ENCODE measurements around the gene KRTAP20-2. TPM values are rescaled to one million over a fixed set of nuclear protein-coding genes. Genes with fewer than 3 reads are reported as not detected.

KRTAP20-2 gene
- not detected in 2 replicates for total RNA-seq

DNA sequence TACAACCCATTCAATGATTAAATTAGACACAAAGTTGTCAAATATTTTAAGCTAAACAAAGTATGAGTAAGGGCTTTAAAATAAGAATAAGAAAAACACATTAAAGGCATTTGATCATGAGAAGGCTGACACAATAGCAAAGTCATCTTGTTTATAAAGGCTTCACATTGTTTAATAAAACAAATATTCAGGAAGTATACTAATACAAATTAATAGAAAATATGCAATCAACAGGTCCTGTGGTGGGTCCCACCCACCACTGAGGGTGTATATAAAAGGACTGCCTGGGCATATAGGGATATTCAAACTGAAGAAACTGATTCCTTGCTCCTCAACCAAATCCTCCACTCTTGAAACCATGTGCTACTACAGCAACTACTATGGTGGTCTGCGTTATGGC is at the start of gene KRTAP20-2:
Gene KRTAP20-2, plus strand, starts transcription at position 301 of the 400 bp plus-strand sequence. Its CDS starts 58 bp downstream, at position 359.
- no peaks in the 10 kb centered on the region for H3K4me1 Mint-ChIP-seq
- no peaks in the 10 kb centered on the region for H3K36me3 Mint-ChIP-seq (ENCODE audit: low read depth)
- H3K27me3 Mint-ChIP-seq = no peaks in the 10 kb centered on the region
- no peak within 1 kb of the TSS for H3K27ac Mint-ChIP-seq
- no peak for DNase-seq
- intact Hi-C loops (cut with micrococcal nuclease) = no loop called here
- ATAC-seq (ENCODE audit: low read depth) = no peak
- ChIA-PET CTCF (no interaction called here), POLR2A (no interaction called here)
- H3K9me3 Mint-ChIP-seq = peaks cover 3% of the 10 kb centered on the region
- TF ChIP-seq, protein P1, sequence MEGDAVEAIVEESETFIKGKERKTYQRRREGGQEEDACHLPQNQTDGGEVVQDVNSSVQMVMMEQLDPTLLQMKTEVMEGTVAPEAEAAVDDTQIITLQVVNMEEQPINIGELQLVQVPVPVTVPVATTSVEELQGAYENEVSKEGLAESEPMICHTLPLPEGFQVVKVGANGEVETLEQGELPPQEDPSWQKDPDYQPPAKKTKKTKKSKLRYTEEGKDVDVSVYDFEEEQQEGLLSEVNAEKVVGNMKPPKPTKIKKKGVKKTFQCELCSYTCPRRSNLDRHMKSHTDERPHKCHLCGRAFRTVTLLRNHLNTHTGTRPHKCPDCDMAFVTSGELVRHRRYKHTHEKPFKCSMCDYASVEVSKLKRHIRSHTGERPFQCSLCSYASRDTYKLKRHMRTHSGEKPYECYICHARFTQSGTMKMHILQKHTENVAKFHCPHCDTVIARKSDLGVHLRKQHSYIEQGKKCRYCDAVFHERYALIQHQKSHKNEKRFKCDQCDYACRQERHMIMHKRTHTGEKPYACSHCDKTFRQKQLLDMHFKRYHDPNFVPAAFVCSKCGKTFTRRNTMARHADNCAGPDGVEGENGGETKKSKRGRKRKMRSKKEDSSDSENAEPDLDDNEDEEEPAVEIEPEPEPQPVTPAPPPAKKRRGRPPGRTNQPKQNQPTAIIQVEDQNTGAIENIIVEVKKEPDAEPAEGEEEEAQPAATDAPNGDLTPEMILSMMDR (IDR thresholded peaks at IDR 0.05) = no peak
- no peak within 1 kb of the TSS for H3K4me3 Mint-ChIP-seq

DNA sequence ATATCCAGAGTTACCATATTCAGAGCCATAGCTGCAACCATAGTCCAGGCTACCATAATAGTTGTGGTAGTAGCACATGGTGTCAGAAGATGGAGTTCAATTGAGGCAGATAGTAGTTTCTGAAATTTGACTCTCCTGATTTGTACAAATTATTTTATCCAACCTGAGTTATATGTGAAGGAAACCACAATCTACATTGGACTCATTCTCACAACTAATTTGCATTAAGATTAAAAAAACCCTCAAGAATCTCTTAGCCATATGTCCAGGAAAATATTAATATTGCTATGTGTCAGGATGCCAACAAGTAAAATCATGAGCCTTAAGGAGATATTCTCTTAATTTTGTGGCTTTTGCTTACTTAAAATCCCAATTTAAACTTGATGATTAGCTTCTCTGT is 44.7 kb upstream of the KRTAP20-2 start, which contains the start of gene KRTAP22-2:
Gene KRTAP22-2, minus strand, starts transcription at position 101 of the 400 bp plus-strand sequence.
- H3K4me3 Mint-ChIP-seq = no peak within 1 kb of the TSS
- H3K36me3 Mint-ChIP-seq (ENCODE audit: low read depth) = no peaks in the 10 kb centered on the region
- TF ChIP-seq, protein P1 (IDR thresholded peaks at IDR 0.05) = no peak
- H3K4me1 Mint-ChIP-seq = no peaks in the 10 kb centered on the region
- intact Hi-C loops (cut with micrococcal nuclease) = no loop called here
- H3K27ac Mint-ChIP-seq = no peak within 1 kb of the TSS
- DNase-seq (no peak), ATAC-seq (ENCODE audit: low read depth) (no peak)
- ChIA-PET POLR2A (no interaction called here), CTCF (no interaction called here)
- H3K9me3 Mint-ChIP-seq = peaks cover 5% of the 10 kb centered on the region
- no peaks in the 10 kb centered on the region for H3K27me3 Mint-ChIP-seq

DNA sequence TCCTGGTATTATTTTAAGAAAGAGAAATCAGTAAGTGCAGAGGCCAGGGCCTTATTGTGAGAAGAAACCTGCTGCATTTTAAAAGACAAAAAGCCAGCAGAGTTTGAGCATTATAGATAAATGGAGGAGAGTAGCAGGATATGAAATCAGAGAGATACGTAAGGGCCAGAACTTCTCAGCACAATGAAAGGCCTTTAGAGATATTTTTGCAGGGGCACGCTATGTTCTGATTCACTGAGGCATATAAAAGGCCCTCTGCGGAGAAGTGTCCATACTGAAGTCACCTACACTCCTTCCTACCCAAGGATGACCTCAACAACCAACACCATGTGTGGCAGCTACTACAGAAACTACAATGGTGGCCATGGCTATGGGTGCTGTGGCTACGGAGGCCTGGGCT is 42.9 kb upstream of the KRTAP20-2 start, which contains the start of gene KRTAP6-3:
Gene KRTAP6-3, plus strand, starts transcription at position 301 of the 400 bp plus-strand sequence. Its CDS starts 6 bp downstream, at position 307.
- Mint-ChIP-seq H3K27ac (no peak within 1 kb of the TSS), H3K4me1 (no peaks in the 10 kb centered on the region), H3K27me3 (no peaks in the 10 kb centered on the region), H3K4me3 (no peak within 1 kb of the TSS), H3K36me3 (ENCODE audit: low read depth) (no peaks in the 10 kb centered on the region), H3K9me3 (peaks cover 3% of the 10 kb centered on the region)
- TF ChIP-seq, protein P1 (IDR thresholded peaks at IDR 0.05) = no peak
- ChIA-PET CTCF (no interaction called here), POLR2A (no interaction called here)
- DNase-seq = no peak
- no peak for ATAC-seq (ENCODE audit: low read depth)
- intact Hi-C loops (cut with micrococcal nuclease) = no loop called here

DNA sequence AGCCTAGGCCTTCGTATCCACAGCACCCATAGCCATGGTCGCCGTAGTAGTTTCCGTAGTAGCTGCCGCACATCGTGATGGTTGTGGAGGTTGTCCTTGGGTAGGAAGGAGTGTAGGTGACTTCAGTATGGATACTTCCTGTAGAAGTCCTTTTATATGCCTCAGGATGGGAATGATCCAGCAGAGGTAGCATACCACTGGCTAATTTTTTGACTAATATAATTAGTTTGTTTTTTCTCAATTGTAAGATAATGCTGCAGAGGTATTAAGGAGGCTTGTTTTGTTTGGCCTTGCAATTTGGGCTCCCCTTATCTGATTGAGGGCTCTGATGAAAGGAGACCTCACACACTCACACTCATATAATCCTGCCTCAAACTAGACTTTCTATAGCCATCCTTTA is 36.2 kb upstream of the KRTAP20-2 start, which contains the start of gene KRTAP6-2:
Gene KRTAP6-2, minus strand, starts transcription at position 101 of the 400 bp plus-strand sequence. Its CDS starts 28 bp downstream, at position 73.
- Mint-ChIP-seq H3K4me3 (no peak within 1 kb of the TSS), H3K9me3 (no peaks in the 10 kb centered on the region), H3K36me3 (ENCODE audit: low read depth) (no peaks in the 10 kb centered on the region), H3K4me1 (no peaks in the 10 kb centered on the region), H3K27ac (no peak within 1 kb of the TSS), H3K27me3 (no peaks in the 10 kb centered on the region)
- DNase-seq (no peak), ATAC-seq (ENCODE audit: low read depth) (no peak)
- TF ChIP-seq, protein P1 (IDR thresholded peaks at IDR 0.05) = no peak
- intact Hi-C loops (cut with micrococcal nuclease) = no loop called here
- ChIA-PET CTCF (no interaction called here), POLR2A (no interaction called here)

DNA sequence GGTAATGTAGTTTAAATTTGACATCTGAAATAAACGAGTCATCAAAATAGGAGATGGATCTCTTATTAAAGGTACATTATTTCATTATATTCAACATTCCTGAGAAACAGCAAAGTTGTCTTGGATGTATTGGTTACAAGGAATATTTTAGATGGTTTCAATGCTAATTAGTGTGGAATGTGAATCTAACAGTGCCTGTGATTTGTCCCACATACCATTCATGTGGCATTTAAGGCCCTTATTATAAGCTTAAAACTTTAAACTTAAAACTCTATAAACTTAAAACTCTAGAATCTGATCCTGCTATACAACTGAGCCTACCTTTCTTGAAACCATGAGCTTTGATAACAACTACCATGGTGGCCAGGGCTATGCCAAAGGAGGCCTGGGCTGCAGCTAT is 34.2 kb upstream of the KRTAP20-2 start, which contains the start of gene KRTAP22-1:
Gene KRTAP22-1, plus strand, starts transcription at position 301 of the 400 bp plus-strand sequence.
- intact Hi-C loops (cut with micrococcal nuclease) = no loop called here
- TF ChIP-seq, protein P1 (IDR thresholded peaks at IDR 0.05) = no peak
- Mint-ChIP-seq H3K4me3 (no peak within 1 kb of the TSS), H3K27me3 (no peaks in the 10 kb centered on the region), H3K9me3 (no peaks in the 10 kb centered on the region), H3K36me3 (ENCODE audit: low read depth) (no peaks in the 10 kb centered on the region), H3K4me1 (no peaks in the 10 kb centered on the region), H3K27ac (no peak within 1 kb of the TSS)
- no peak for DNase-seq
- CTCF ChIA-PET = no interaction called here
- POLR2A ChIA-PET = no interaction called here
- no peak for ATAC-seq (ENCODE audit: low read depth)

All from activated B cell treated with CpG ODN at 0.5 μM for 24 hours (primary cell).